NCI-H524 treated with DMSO at 0.1 percent for 48 hours (cell line): Measurements from ENCODE around the gene GSTT4.
A peak's percentile ranks its signal among the peaks of the same experiment; 100 is the strongest.
"Not testable (repeated sequence)": the region's sequence is repeated elsewhere in the genome, so short reads cannot be mapped to it uniquely, and the experiment has no call there.

Experiments used
- DNase-seq: peaks from one replicate; lab custom pipeline; 2025; lab: John Stamatoyannopoulos, UW

Gene GSTT4

DNA sequence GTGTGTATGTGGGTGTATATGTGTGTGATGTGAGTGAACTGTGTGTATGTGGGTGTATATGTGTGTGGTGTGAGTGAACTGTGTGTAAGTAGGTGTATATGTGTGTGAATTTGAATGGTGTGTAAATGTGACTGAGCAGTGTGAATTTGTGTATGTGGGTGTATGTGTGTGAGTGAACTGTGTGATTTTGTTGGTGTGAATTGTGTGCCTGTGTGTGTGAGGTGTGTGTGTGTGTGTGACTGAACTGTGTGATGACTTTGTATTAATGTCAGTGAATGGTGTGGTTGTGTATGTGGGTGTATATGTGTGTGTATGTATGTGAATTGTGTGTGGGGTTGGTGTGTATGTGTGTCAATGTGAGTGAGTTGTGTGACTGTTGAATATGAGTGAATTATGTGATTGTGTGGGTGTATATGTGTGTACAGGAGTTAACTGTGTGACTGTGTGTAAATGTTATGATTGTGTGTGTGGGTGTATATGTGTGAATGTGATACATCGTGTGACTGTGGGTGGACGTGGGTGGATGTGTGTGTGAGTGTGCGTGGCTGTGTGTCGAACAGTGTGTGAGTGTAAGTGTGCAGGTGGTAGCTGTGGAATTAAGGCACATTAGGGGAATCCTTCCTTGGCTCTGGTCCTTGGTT, 18.6 kb downstream of the GSTT4 start:
- DNase-seq, result not testable (repeated sequence)

DNA sequence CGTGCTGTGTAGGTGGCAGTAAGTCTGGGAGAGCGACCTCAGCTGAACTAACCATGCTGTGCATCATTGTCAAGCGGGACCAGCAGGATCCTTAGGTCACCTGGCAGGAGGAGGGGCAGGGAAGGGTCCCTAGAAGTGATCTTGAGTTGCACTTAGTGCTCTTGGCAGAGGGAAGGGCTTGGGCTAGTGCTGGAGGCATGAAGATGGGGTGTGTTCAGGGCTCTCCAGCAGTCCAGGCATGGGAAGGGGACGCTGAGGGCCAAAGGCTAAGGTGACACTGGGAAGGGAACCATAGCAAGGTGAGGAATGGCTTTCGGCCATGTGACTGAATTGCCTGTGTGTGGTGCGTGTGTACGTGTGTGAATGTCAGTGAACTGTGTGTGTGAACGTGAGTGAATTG, 19.2 kb downstream of the GSTT4 start:
- DNase-seq, result not testable (repeated sequence)

DNA sequence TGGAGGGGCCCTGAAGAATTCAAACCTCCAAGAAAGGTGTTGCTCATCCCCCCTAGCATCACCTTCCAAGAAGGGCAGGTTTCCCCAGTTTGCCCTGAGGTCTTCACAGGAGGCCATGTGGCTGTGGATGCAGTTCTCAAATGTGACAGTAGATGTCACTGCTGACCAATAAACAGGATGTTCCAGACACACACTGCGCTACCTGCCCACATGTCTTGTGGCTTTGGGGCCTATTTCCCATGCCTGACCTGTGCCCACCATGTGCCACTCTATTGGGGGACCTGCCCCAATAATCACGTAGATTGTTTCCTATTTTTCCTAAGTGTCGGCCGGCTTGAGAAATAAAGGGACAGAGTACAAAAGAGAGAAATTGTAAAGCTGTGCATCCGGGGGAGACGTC, 20.8 kb downstream of the GSTT4 start:
- no peak for DNase-seq

DNA sequence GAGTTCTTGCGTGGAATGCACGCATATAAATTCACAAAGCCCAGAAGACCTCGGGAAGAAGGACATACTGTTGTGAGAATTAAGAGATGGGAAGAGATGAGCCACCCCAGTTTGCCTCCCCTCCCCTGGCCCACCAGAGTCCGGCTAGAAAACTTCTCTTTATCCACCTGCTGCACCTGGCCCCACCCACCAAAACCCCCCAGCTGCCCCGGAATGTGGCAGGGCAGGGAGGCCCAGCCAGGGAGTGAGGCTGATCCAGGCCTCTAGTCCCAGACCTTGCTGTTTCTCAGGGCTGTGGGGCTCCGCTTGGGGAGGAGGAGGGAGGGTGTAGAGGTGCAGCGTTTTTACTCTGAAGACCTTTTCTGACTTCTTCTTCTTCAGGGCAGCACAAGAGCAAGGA, 24.7 kb downstream of the GSTT4 start:
- DNase-seq, result not testable (repeated sequence)

DNA sequence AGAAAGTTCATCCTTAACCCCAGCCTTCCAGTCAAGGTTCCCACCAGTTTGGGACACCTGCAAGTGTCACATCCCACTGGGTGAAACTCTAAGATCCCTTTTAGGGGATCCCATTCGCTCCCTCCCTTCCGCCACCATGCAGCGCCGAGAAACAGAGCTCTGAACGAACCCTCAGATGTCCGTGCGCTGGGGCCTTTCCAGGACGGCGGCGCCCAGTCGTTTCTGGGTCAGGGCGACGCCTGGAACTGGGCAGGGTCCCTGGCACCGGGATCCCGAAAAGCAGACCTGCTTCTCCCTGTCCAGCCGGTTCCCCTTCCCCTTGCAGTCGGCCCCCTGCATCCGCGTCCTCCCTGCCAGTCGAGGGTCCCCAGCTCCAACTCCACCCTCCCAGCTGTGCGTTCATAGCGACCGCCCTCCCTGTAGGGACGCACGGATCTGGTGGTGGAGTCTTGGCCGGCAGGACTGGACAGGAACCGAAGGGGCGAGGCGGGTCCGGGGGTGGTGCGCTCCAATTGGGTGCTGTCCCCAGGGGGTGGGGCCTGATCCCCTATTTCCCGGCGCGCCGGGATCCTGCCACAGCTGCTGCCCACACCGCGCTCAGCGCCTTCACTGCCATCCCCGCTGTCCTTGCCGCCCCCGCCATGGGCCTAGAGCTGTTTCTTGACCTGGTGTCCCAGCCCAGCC, 25.6 kb downstream of the GSTT4 start, which contains the start of gene GSTT2:
Gene GSTT2, plus strand, starts transcription at position 578 of the 684 bp plus-strand sequence.
- DNase-seq, result not testable (repeated sequence)

DNA sequence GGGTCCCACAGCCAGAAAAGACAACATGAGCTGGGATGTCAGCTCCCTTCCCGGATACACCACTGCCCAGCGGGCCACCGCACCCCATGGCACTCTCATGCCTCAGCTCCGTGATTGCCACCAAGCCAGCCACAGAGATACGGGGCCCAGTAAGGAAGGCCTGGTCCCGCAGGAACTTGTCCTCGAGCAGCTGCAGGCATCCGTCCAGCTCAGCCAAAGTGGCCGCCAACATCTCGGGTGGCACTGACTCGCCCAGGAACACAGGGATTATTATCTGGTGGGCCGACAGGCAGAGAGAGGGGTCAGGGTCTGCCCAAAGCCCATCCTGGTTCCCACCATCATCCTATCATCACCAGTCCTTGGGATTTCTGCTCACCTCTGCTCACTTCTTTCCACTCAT, 27.9 kb downstream of the GSTT4 start:
- DNase-seq, result not testable (repeated sequence)

DNA sequence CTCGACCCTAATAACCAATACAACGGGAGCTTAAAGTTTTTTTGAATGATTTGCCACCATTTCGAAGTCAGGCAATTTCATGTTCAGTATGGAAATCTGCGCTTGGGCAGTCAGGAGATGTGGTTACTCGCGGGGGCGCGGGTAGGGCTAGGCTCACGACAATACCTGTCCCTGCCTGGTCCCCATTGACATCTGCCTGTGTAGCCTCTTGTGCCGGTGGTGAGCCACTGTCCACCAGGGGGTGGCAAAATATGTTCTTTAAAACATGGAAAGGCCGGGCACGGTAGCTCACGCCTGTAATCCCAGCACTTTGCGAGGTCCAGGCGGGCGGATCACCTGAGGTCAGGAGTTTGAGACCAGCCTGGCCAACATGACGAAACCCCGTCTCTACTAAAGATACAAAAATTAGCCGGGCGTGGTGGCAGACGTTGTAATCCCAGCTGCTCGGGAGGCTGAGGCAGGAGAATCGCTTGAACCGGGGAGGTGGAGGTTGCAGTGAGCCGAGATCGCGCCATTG, 30.4 kb downstream of the GSTT4 start:
- DNase-seq, result not testable (repeated sequence)

DNA sequence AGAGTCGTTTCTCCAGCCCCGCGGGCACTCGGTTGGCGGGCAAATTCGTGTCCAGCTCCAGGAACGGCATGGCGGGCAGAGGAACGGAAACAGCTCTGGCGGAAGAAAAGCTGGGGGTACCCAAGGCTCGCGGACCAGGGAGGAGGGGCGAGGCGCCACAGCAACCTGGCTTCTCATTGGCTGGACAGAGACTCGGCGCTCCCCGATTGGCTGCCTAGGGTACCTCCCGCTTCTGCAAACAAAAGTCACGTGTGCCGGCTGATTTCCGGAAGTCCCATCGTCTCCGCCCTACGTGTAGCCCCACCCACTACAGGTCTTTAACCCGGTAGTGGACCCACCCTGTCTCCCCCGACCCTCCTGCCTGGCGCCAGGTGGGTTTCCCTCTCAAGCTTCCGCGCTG, 30.9 kb downstream of the GSTT4 start, which contains the start of gene DDT:
Gene DDT, minus strand, starts transcription at position 97 of the 400 bp plus-strand sequence. Its CDS starts 27 bp downstream, at position 70.
- DNase-seq, result not testable (repeated sequence)

DNA sequence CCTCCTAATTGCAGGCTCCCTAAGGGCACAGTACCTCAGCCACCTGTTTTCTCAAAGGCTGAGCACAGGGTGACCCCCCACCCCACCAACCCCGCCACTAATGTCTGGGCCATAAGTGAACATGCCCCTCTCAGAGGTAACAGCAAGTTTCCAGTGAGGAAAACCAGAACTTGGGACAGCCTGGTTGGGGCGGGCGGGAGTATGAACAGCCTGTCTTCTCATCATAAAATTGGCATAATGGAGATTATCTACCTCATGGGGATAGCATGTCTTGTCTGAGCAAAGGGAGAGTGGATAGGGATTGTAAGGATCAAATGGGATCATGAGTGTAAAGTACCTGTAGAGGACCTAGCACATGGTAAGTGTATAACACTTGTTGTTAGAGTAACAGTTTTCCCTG, 33.3 kb downstream of the GSTT4 start:
- not testable (repeated sequence) for DNase-seq

DNA sequence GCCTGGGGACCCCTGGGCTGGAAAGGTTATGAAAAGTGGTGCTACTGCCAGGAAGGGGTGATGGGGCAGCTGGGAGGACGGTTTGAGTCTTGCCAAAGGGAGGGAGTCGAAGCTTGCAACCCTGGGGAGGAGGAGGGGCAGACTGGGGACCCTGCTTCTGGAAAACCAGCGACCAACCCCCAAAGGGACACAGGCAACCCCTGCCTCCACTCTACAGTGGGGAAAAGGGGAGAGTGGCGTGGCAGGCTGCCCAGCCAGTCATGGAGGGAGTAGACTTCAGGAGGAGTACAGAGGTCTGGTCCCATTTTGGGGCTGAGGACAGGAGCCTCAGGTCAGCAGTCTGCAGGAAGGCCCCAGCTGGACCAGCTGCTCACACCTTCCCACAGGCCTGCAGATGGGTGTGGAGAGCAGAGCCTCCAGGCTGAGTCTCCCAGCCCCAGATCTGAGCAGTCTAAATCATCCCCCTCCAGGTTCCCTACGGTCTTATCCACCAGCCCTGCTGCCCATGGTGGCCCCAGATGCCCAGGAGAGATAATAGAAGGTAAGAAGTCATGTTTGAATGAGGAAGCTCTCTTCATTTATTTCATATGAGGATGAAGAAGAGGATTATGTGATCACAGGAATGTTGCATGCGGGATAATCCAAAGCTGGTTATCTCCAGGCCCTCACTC, 34.3 kb downstream of the GSTT4 start:
- DNase-seq, result no peak

DNA sequence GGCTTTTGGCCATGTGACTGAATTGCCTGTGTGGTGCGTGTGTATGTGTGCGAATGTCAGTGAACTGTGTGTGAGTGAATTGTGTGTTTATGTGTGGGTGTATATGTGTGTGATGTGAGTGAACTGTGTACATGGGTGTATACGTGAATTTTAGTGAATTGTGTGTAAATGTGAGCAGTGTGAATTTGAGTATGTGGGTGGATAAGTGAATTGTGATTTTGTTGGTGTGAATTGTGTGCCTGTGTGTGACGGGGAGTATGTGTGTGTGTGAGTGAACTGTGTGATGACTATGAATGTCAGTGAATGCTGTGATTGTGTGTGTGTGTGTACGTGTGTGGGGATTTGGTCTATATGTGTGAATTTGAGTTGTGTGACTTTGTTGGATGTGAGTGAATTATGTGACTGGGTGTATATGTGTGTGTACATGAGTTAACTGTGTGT, 35.0 kb downstream of the GSTT4 start:
- DNase-seq, result no peak

DNA sequence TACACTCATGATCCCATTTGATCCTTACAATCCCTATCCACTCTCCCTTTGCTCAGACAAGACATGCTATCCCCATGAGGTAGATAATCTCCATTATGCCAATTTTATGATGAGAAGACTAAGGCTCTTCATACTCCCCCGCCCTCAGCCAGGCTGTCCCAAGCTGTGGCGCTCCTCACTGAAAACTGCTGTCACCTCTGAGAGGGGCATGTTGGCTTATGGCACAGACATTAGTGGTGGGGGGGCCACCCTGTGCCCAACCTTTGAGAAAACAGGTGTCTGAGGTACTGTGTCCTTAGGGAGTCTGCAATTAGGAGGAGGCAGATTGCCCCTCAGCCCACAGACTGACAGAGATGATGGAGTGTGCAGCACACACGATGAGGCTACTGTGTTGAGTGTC, 36.2 kb downstream of the GSTT4 start:
- no peak for DNase-seq

DNA sequence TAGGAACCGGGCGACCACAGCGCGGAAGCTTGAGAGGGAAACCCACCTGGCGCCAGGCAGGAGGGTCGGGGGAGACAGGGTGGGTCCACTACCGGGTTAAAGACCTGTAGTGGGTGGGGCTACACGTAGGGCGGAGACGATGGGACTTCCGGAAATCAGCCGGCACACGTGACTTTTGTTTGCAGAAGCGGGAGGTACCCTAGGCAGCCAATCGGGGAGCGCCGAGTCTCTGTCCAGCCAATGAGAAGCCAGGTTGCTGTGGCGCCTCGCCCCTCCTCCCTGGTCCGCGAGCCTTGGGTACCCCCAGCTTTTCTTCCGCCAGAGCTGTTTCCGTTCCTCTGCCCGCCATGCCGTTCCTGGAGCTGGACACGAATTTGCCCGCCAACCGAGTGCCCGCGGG, 38.7 kb downstream of the GSTT4 start, which contains the start of gene DDTL:
Gene DDTL, plus strand, starts transcription at position 321 of the 400 bp plus-strand sequence. Its CDS starts 27 bp downstream, at position 348.
- not testable (repeated sequence) for DNase-seq

DNA sequence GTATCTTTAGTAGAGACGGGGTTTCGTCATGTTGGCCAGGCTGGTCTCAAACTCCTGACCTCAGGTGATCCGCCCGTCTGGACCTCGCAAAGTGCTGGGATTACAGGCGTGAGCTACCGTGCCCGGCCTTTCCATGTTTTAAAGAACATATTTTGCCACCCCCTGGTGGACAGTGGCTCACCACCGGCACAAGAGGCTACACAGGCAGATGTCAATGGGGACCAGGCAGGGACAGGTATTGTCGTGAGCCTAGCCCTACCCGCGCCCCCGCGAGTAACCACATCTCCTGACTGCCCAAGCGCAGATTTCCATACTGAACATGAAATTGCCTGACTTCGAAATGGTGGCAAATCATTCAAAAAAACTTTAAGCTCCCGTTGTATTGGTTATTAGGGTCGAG, 39.2 kb downstream of the GSTT4 start:
- not testable (repeated sequence) for DNase-seq

DNA sequence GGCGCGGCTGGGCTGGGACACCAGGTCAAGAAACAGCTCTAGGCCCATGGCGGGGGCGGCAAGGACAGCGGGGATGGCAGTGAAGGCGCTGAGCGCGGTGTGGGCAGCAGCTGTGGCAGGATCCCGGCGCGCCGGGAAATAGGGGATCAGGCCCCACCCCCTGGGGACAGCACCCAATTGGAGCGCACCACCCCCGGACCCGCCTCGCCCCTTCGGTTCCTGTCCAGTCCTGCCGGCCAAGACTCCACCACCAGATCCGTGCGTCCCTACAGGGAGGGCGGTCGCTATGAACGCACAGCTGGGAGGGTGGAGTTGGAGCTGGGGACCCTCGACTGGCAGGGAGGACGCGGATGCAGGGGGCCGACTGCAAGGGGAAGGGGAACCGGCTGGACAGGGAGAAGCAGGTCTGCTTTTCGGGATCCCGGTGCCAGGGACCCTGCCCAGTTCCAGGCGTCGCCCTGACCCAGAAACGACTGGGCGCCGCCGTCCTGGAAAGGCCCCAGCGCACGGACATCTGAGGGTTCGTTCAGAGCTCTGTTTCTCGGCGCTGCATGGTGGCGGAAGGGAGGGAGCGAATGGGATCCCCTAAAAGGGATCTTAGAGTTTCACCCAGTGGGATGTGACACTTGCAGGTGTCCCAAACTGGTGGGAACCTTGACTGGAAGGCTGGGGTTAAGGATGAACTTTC, 44.0 kb downstream of the GSTT4 start, which contains the start of gene GSTT2B:
Gene GSTT2B, minus strand, starts transcription at position 112 of the 688 bp plus-strand sequence. Its CDS starts 64 bp downstream, at position 48.
- DNase-seq, result not testable (repeated sequence)

DNA sequence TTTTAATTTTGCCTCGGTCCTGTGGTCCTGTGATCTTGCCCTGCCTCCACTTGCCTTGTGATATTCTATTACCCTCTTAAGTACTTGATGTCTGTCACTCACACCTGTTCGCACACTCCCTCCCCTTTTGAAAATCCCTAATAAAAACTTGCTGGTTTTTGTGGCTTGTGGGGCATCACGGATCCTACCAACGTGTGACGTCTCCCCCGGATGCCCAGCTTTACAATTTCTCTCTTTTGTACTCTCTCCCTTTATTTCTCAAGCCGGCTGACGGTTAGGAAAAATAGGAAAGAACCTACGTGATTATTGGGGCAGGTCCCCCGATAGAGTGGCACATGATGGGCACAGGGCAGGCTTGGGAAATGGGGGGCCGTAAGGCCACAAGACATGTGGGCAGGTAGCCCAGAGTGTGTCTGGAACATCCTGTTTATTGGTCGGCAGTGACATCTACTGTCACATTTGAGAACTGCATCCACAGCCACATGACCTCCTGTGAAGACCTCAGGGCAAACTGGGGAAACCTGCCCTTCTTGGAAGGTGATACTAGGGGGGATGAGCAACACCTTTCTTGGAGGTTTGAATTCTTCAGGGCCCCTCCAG, 48.9 kb downstream of the GSTT4 start:
- peak; percentile 13 for DNase-seq

DNA sequence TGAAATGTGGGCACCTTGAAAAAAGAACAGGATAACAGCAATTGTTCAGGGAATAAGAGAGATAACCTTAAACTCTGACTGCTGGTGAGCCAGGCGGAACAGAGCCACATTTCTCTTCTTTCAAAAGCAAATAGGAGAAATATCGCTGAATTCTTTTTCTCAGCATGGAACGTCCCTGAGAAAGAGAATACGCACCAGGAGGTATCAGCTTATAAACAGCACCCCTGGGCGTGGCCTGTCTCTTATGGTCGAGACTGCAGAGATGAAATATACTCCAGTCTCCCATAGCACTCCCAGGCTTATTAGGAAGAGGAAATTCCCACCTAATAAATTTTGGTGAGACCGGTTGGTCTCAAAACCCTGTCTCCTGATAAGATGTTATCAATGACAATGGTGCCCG, 49.4 kb downstream of the GSTT4 start:
- not testable (repeated sequence) for DNase-seq

DNA sequence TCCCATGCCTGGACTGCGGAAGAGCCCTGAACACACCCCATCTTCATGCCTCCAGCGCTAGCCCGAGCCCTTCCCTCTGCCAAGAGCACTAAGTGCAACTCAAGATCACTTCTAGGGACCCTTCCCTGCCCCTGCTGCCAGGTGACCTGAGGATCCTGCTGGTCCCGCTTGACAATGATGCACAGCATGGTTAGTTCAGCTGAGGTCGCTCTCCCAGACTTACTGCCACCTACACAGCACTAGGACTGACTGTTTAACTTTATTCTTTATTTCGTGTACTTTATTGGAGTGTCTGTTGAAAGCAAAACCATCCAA, 50.3 kb downstream of the GSTT4 start:
- DNase-seq, result not testable (repeated sequence)

DNA sequence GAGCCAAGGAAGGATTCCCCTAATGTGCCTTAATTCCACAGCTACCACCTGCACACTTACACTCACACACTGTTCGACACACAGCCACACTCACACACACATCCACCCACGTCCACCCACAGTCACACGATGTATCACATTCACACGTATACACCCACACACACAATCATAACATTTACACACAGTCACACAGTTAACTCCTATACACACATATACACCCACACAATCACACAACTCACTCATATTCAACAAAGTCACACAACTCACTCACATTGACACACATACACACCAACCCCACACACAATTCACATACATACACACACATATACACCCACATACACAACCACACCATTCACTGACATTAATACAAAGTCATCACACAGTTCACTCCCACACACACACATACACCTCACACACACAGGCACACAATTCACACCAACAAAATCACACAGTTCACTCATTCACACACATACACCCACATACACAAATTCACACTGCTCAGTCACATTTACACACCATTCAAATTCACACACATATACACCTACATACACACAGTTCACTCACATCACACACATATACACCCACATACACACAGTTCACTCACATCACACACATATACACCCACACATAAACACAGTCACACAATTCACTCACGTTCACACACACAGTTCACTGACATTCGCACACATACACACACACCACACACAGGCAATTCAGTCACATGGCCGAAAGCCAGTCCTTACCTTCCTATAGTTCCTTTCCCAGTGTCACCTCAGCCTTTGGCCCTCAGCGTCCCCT, 50.9 kb downstream of the GSTT4 start:
- not testable (repeated sequence) for DNase-seq

DNA sequence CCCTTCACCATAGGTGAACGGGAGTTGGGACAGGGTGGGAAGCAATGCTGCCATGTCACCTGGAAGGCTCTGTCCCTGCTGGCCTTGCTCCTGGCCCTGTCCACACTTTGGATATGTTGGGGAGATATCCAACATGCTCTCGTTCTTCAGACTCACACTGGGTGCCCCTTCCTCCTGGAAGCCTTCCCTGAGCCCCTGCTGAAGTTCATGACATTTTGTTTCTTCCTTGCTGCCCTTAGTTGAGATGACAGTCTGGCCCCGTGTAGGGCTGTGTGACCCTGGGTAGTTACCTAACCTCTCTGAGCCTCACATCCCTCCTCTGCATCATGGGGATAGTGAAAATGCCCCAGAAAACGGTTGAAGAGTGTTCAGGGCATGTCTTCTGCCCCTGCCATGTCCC, 51.8 kb downstream of the GSTT4 start:
- DNase-seq, result not testable (repeated sequence)
